GM13977 (cell line): ENCODE data around the gene TRPV2.

Source experiments
- DNase-seq: peaks from one replicate; pipeline ENCODE4 v3.0.0; 2012; ENCODE audit warnings: low spot score
- CTCF ChIP-seq: IDR thresholded peaks from 2 replicates; pipeline ENCODE4 v1.5.1; 2012; ENCODE audit warnings: mild to moderate bottlenecking, control low read depth; ENCODE audit not compliant: insufficient read depth; ENCODE audit errors: extremely low read depth, missing control alignments
- in situ Hi-C: fragments of 300-500 bp; cut with MboI; formaldehyde crosslinking; loops from one replicate; pipeline ENCODE4 v1.12.0; 2022; ENCODE audit warnings: low sequenced_read_pairs, low pct_unique_long_range_greater_than_20kb, mixed read lengths, inconsistent platforms; ENCODE audit not compliant: unreplicated experiment

Gene TRPV2

GRCh38 chr17:16474012-16474725 is 58.8 kb downstream of the TRPV2 start:
- TF ChIP-seq CTCF: no peak
- no peak for DNase-seq
- in situ Hi-C loops: no loop called here

DNA sequence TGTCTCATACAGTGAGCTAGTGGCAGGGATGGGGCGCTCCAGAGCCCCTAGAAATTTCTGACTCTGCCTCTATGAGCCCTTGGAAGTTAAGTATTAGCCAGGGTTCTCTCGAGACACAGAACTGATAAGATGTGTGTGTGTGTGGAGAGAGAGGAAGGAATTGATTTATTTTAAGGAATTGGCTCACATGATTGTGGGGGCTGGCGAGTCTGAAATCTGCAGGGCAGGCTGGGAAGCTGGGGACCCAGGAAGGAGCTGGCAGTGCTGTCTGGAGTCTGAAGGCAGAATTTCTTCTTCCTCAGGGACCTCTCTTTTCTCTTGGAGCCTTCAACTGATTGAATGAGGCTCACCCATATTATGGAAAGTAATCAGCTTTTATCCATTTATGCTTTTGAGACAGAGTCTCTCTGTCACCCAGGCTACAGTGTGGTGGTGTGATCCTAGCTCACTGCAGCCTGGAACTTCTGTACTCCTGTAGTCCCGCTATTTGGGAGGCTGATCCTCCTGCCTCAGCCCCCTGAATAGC is 59.9 kb downstream of the TRPV2 start:
- TF ChIP-seq CTCF: no peak
- in situ Hi-C loops: no loop called here
- DNase-seq: no peak

DNA sequence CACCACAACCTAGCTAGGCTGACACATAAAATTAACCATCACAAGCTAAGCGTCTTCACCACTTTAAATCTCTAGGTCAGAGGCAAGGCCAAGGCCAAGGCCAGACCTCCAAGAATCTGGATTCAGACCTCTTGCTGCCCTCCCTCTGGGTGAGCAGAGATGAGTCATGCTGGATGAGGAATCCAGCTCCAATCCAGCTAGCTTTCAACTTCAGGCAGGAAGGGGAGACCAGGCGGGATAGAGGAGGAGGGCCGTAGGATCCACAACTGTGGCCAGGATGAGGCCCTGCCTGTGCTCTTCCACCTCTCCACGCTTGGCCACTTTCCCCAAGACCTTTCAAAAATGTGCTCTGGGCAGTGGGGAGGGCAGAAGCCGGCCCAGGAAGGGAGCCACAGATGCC is 61.9 kb downstream of the TRPV2 start:
- no peak for TF ChIP-seq CTCF
- no peak for DNase-seq
- in situ Hi-C loops: no loop called here

DNA sequence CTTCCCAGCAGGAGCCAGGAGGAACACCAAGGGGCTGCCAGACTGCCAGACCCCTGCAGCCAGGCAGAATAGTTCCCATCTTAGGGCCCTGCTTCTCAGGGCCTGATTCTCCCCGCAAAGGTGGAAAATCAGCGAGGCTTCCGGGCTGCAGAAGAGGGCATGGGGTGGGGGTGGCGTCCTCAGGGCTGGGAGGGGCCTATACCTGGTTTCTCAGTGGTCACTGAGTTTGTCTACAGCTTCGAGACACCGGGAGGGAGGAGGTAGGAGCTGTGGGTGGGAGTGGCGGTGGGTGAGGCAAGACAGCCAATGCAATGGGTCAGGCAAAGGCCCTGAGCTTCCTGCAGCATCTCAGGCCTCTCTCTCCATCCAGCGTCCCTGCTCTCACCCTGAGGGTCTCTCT is 62.3 kb downstream of the TRPV2 start:
- DNase-seq: no peak
- TF ChIP-seq CTCF: no peak
- in situ Hi-C loops: no loop called here

DNA sequence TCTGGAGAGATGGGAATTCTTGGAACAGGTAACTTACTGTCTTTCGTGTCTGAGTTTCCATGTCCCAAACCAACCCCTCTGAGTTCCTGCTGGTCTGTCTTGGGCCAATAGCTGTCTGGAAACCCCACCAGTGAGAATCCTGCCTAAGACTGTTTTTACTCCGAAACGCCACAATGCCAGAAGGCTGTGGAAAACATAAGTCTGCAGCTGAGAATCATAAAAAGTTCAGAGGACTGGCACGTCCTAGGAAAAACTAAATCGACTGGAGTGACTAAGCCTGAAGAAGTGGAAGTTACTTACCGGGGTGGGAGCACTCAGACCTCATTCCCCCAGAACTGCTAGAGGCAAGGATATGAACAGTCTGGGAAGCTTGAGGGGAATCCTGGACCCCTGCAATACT is 63.3 kb downstream of the TRPV2 start:
- no peak for DNase-seq
- in situ Hi-C loops: no loop called here
- TF ChIP-seq CTCF: no peak

DNA sequence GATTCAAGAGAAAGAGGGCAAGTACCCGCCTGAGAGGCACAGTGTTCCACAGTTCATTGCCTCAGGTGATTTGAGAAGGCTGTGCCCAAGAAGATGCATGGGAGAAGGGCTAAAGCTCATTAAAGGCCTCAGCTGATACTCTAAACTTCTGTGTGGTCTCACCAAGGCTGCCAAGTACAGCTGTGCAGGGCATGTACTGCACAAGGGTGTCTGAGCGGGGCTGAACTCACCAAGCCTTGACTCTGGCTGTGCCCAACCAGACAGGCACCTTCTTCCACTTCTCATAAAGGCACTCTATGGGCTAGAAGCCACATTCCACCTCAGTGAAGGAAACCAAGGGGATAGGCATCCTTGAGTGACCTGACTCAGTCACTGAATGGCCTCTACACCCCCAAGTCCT is 63.9 kb downstream of the TRPV2 start:
- DNase-seq: no peak
- no peak for TF ChIP-seq CTCF
- in situ Hi-C loops: no loop called here

GRCh38 chr17:16480995-16481394 is 65.6 kb downstream of the TRPV2 start:
- TF ChIP-seq CTCF: no peak
- in situ Hi-C loops: no loop called here
- no peak for DNase-seq
